ACC112 (cell line): ENCODE results near the gene TMEM86B.

ENCODE experiments used
- H2AFZ ChIP-seq: fragments of 200-600 bp; sonication (generic); one replicate; pipeline ENCODE4 v1.6.0; 2017; ENCODE audit warnings: antibody characterized with exemption, low read length; ENCODE audit not compliant: unreplicated experiment
- H3K27ac ChIP-seq: fragments of 200-600 bp; sonication (generic); 2 replicates; pipeline ENCODE4 v1.5.1; 2014; ENCODE audit warnings: low read depth, mild to moderate bottlenecking, antibody characterized with exemption, low read length, moderate library complexity
- H3K27me3 ChIP-seq: fragments of 200-600 bp; sonication (generic); 2 replicates; pipeline ENCODE4 v1.6.1; 2014; ENCODE audit warnings: mild to moderate bottlenecking, antibody characterized with exemption, low read length, moderate library complexity, mixed read lengths; ENCODE audit not compliant: insufficient read depth
- H3K36me3 ChIP-seq: fragments of 200-600 bp; sonication (generic); 2 replicates; pipeline ENCODE4 v1.6.1; 2016; ENCODE audit warnings: mild to moderate bottlenecking, antibody characterized with exemption, low read length, moderate library complexity, mixed read lengths; ENCODE audit not compliant: insufficient read depth
- H3K4me1 ChIP-seq: fragments of 200-600 bp; sonication (generic); one replicate; pipeline ENCODE4 v1.6.1; 2016; ENCODE audit warnings: low read length, mixed read lengths; ENCODE audit not compliant: insufficient read depth, unreplicated experiment, control insufficient read depth
- H3K4me3 ChIP-seq: fragments of 200-600 bp; sonication (generic); 2 replicates; pipeline ENCODE4 v1.5.1; 2014; ENCODE audit warnings: mild to moderate bottlenecking, low read depth, low read length
- H3K79me2 ChIP-seq: fragments of 200-600 bp; sonication (generic); one replicate; pipeline ENCODE4 v1.6.0; 2016; ENCODE audit warnings: low read length; ENCODE audit not compliant: control insufficient read depth, unreplicated experiment, insufficient read depth

TMEM86B gene

GRCh38 chr19:55228403-55229031, at the start of gene TMEM86B:
TSS of gene TMEM86B (minus strand) at chr19:55228763. CDS start at chr19:55228741, 22 bp downstream.
- no peaks in the 10 kb centered on the region for H3K36me3 ChIP-seq
- H3K79me2 ChIP-seq, result no peaks in the 10 kb centered on the region
- no peak within 1 kb of the TSS for H2AFZ ChIP-seq
- no peak within 1 kb of the TSS for H3K4me3 ChIP-seq
- H3K4me1 ChIP-seq, result no peaks in the 10 kb centered on the region
- H3K27me3 ChIP-seq, result no peaks in the 10 kb centered on the region
- H3K27ac ChIP-seq, result no peak within 1 kb of the TSS

- no peaks in the 10 kb centered on the region for H3K79me2 ChIP-seq
- H3K4me3 ChIP-seq, result no peak overlapping the region
- no peaks in the 10 kb centered on the region for H3K27me3 ChIP-seq
- H3K36me3 ChIP-seq, result no peaks in the 10 kb centered on the region
- H3K4me1 ChIP-seq, result peaks cover 11% of the 10 kb centered on the region
- H3K27ac ChIP-seq, result no peak overlapping the region
- no peak overlapping the region for H2AFZ ChIP-seq
Observed at GRCh38 chr19:55277494-55277893, 48.9 kb upstream of the TMEM86B start.

- no peaks in the 10 kb centered on the region for H3K27me3 ChIP-seq
- no peak overlapping the region for H2AFZ ChIP-seq
- H3K36me3 ChIP-seq, result no peaks in the 10 kb centered on the region
- no peak overlapping the region for H3K27ac ChIP-seq
- no peak overlapping the region for H3K4me3 ChIP-seq
- H3K79me2 ChIP-seq, result no peaks in the 10 kb centered on the region
- peaks cover 11% of the 10 kb centered on the region for H3K4me1 ChIP-seq
Observed at GRCh38 chr19:55276720-55277430, 48.3 kb upstream of the TMEM86B start.

- peaks cover 11% of the 10 kb centered on the region for H3K4me1 ChIP-seq
- no peaks in the 10 kb centered on the region for H3K36me3 ChIP-seq
- no peak overlapping the region for H2AFZ ChIP-seq
- H3K79me2 ChIP-seq, result no peaks in the 10 kb centered on the region
- no peak overlapping the region for H3K4me3 ChIP-seq
- H3K27me3 ChIP-seq, result no peaks in the 10 kb centered on the region
- H3K27ac ChIP-seq, result no peak overlapping the region
Observed at GRCh38 chr19:55275851-55276719, 47.5 kb upstream of the TMEM86B start.

- Histone ChIP-seq H3K36me3 (no peaks in the 10 kb centered on the region), H3K27ac (no peak overlapping the region), H3K4me1 (peaks cover 2% of the 10 kb centered on the region), H2AFZ (no peak overlapping the region), H3K4me3 (no peak overlapping the region), H3K27me3 (no peaks in the 10 kb centered on the region), H3K79me2 (no peaks in the 10 kb centered on the region)
Observed at GRCh38 chr19:55273978-55274707, 45.6 kb upstream of the TMEM86B start.

GRCh38 chr19:55272142-55272541, 43.6 kb upstream of the TMEM86B start:
- H3K79me2 ChIP-seq, result no peaks in the 10 kb centered on the region
- H3K27ac ChIP-seq, result no peak overlapping the region
- no peak overlapping the region for H2AFZ ChIP-seq
- no peaks in the 10 kb centered on the region for H3K4me1 ChIP-seq
- no peaks in the 10 kb centered on the region for H3K27me3 ChIP-seq
- H3K36me3 ChIP-seq, result no peaks in the 10 kb centered on the region
- H3K4me3 ChIP-seq, result no peak overlapping the region

GRCh38 chr19:55270172-55270942, 41.8 kb upstream of the TMEM86B start:
- H3K79me2 ChIP-seq, result no peaks in the 10 kb centered on the region
- H3K4me3 ChIP-seq, result no peak overlapping the region
- no peaks in the 10 kb centered on the region for H3K27me3 ChIP-seq
- no peaks in the 10 kb centered on the region for H3K4me1 ChIP-seq
- no peaks in the 10 kb centered on the region for H3K36me3 ChIP-seq
- no peak overlapping the region for H2AFZ ChIP-seq
- no peak overlapping the region for H3K27ac ChIP-seq

GRCh38 chr19:55269299-55269698, 40.7 kb upstream of the TMEM86B start:
- H3K4me1 ChIP-seq, result no peaks in the 10 kb centered on the region
- no peaks in the 10 kb centered on the region for H3K79me2 ChIP-seq
- H3K27ac ChIP-seq, result no peak overlapping the region
- H3K4me3 ChIP-seq, result no peak overlapping the region
- H3K27me3 ChIP-seq, result no peaks in the 10 kb centered on the region
- no peaks in the 10 kb centered on the region for H3K36me3 ChIP-seq
- no peak overlapping the region for H2AFZ ChIP-seq

GRCh38 chr19:55266840-55267239, 38.3 kb upstream of the TMEM86B start:
- Histone ChIP-seq H3K4me3 (no peak overlapping the region), H3K4me1 (no peaks in the 10 kb centered on the region), H3K27ac (no peak overlapping the region), H3K27me3 (no peaks in the 10 kb centered on the region), H2AFZ (no peak overlapping the region), H3K36me3 (no peaks in the 10 kb centered on the region), H3K79me2 (no peaks in the 10 kb centered on the region)

- no peaks in the 10 kb centered on the region for H3K27me3 ChIP-seq
- no peak overlapping the region for H3K4me3 ChIP-seq
- no peaks in the 10 kb centered on the region for H3K79me2 ChIP-seq
- H3K36me3 ChIP-seq, result no peaks in the 10 kb centered on the region
- H3K27ac ChIP-seq, result no peak overlapping the region
- H2AFZ ChIP-seq, result no peak overlapping the region
- H3K4me1 ChIP-seq, result no peaks in the 10 kb centered on the region
Observed at GRCh38 chr19:55266404-55266803, 37.8 kb upstream of the TMEM86B start.
